OCI-LY7 (cell line): ENCODE measurements around the gene WRAP73. TPM values are rescaled to one million over a fixed set of nuclear protein-coding genes. Genes with fewer than 3 reads are reported as not detected.
A peak's percentile ranks its signal among the peaks of the same experiment; 100 is the strongest.

ENCODE experiments used
- BruUV-seq: library from RNA; stranded (reverse); fragments of 400-500 nt; replicated peaks from 2 replicates; lab custom pipeline; 2021; lab: Mats Ljungman, UMichigan
- CTCF ChIA-PET: fragments of 300-600 bp; sonication (Branson Sonifier 250); formaldehyde crosslinking; loops from one replicate; lab custom pipeline; 2022; ENCODE audit warnings: antibody characterized with exemption; ENCODE audit not compliant: unreplicated experiment; lab: Charles Lee
- POLR2A ChIA-PET: fragments of 300-600 bp; sonication (Branson Sonifier 250); formaldehyde crosslinking; loops from one replicate; lab custom pipeline; 2022; ENCODE audit warnings: antibody characterized with exemption; lab: Charles Lee
- DNase-seq: peaks from one replicate; pipeline ENCODE4 v3.0.0-alpha.2; 2015; ENCODE audit warnings: low spot score
- H2AFZ ChIP-seq: fragments of 200-600 bp; sonication (generic), shearing (Covaris generic); 2 replicates; pipeline ENCODE4 v1.6.1; 2014; ENCODE audit warnings: mild to moderate bottlenecking, antibody characterized with exemption, low read length, moderate library complexity
- H3K27ac ChIP-seq: fragments of 200-600 bp; sonication (generic); 2 replicates; pipeline ENCODE4 v1.5.1; 2014; ENCODE audit warnings: mixed run types, low read depth, mild to moderate bottlenecking, moderate library complexity, low read length, inconsistent platforms; ENCODE audit not compliant: poor library complexity, severe bottlenecking
- H3K36me3 ChIP-seq: fragments of 200-600 bp; sonication (generic); 2 replicates; pipeline ENCODE4 v1.6.1; 2014; ENCODE audit warnings: mild to moderate bottlenecking, antibody characterized with exemption, low read length, moderate library complexity, mixed read lengths; ENCODE audit not compliant: insufficient read depth
- H3K4me1 ChIP-seq: fragments of 200-600 bp; sonication (generic); 2 replicates; pipeline ENCODE4 v1.5.1; 2014; ENCODE audit warnings: mild to moderate bottlenecking, low read length; ENCODE audit not compliant: insufficient read depth, poor library complexity, severe bottlenecking
- H3K4me2 ChIP-seq: fragments of 200-600 bp; sonication (generic); 2 replicates; pipeline ENCODE4 v1.6.1; 2014; ENCODE audit warnings: mild to moderate bottlenecking, low read length
- H3K4me3 ChIP-seq: fragments of 200-600 bp; sonication (generic); 2 replicates; pipeline ENCODE4 v1.5.1; 2014; ENCODE audit warnings: mild to moderate bottlenecking, low read depth, low read length; ENCODE audit not compliant: poor library complexity, severe bottlenecking
- H3K79me2 ChIP-seq: fragments of 200-600 bp; sonication (generic); 2 replicates; pipeline ENCODE4 v1.6.1; 2016; ENCODE audit warnings: low read depth, mild to moderate bottlenecking, low read length, moderate library complexity, mixed read lengths; ENCODE audit not compliant: insufficient read depth
- H3K9me2 ChIP-seq: fragments of 200-600 bp; sonication (generic); 2 replicates; pipeline ENCODE4 v1.6.1; 2016; ENCODE audit warnings: mild to moderate bottlenecking, low read length, mixed read lengths; ENCODE audit not compliant: insufficient read depth
- H3K9me3 ChIP-seq: fragments of 200-600 bp; sonication (generic); 2 replicates; pipeline ENCODE4 v1.6.1; 2014; ENCODE audit warnings: mild to moderate bottlenecking, mixed run types, low read length, mixed read lengths
- H4K20me1 ChIP-seq: fragments of 200-600 bp; sonication (generic); 2 replicates; pipeline ENCODE4 v1.6.1; 2014; ENCODE audit warnings: mild to moderate bottlenecking, antibody characterized with exemption, low read length, moderate library complexity, mixed read lengths; ENCODE audit not compliant: insufficient read depth
- EZH2phosphoT487 ChIP-seq: fragments of 200-600 bp; sonication (generic); IDR thresholded peaks from 2 replicates; pipeline ENCODE4 v1.6.1; 2018; ENCODE audit warnings: low read depth, borderline replicate concordance, mild to moderate bottlenecking, mixed run types, antibody characterized with exemption, low read length, moderate library complexity, mixed read lengths
- intact Hi-C: fragments of 100-400 bp; cut with micrococcal nuclease; formaldehyde crosslinking; loops from one replicate; pipeline ENCODE4 v1.10.0; 2022; ENCODE audit not compliant: unreplicated experiment
- total RNA-seq, 2 experiments: library from RNA; depleted of rRNA in 1 of 2; stranded (reverse); fragments of >200 nt in 1 of 2; shearing (Covaris generic) in 1 of 2; gene quantifications; 2 replicates each; pipeline ENCODE4 v1.2.3, GENCODE V29; 2014 to 2022
- TF ChIP-seq, protein P1 (sequence below): fragments of 200-600 bp; sonication (generic); conservative IDR thresholded peaks from 2 replicates; pipeline ENCODE4 v1.5.1; 2014; ENCODE audit warnings: mild to moderate bottlenecking, antibody characterized with exemption, low read length, moderate library complexity, mixed read lengths

WRAP73 gene
- total RNA-seq, 2 experiments from 2014 or later: 34.7 to 40.0 TPM

DNA sequence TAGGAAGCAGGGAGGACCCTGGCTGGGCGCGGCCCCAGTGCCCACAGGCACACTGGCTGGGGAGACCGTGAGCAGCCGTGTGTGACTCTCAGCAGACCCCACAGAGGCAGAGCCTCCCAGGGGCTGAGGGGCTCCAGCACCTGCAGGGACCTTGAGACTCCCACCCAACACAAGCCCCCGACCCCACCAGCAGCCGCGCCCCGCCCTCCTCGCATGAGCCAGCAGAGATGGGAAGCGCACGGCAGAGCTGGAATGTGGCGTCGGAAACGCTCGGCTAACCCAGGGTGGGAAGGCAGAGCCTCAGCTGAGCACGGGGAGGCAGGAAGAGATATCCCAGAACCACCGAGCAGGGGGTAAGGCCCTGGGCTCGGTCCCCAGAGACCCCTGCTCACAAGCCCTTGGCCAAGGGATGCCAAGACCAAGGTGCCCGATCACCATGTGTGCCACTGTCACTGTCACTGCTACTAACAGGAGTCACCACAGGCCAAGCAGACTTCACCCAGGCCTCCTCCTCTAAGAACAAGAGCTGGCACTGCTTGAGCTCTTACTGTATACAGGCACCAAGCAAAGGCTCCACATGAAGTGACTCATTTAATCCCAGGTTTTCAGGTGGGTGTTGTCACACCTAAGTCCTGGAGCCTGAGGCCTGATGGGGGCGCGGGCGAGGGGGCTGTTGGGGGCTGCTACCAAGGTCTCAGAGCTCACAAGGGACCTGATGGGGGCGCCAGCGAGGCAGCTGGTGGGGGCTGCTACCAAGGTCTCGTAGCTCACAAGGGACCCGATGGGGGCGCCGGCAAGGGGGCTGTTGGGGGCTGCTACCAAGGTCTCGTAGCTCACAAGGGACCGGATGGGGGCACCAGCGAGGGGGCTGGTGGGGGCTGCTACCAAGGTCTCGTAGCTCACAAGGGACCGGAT lies 58.7 kb downstream of the WRAP73 start:
- ChIA-PET POLR2A (no interaction called here), CTCF (no interaction called here)
- no peak overlapping the region for H3K4me2 ChIP-seq
- no peaks in the 10 kb centered on the region for H3K9me3 ChIP-seq
- DNase-seq: peak; percentile 10
- H3K9me2 ChIP-seq: no peaks in the 10 kb centered on the region
- H3K79me2 ChIP-seq: no peaks in the 10 kb centered on the region
- H4K20me1 ChIP-seq: no peaks in the 10 kb centered on the region
- intact Hi-C loops: no loop called here
- no peak overlapping the region for H2AFZ ChIP-seq
- H3K4me3 ChIP-seq: no peak overlapping the region
- no peak overlapping the region for H3K27ac ChIP-seq
- TF ChIP-seq, protein P1, sequence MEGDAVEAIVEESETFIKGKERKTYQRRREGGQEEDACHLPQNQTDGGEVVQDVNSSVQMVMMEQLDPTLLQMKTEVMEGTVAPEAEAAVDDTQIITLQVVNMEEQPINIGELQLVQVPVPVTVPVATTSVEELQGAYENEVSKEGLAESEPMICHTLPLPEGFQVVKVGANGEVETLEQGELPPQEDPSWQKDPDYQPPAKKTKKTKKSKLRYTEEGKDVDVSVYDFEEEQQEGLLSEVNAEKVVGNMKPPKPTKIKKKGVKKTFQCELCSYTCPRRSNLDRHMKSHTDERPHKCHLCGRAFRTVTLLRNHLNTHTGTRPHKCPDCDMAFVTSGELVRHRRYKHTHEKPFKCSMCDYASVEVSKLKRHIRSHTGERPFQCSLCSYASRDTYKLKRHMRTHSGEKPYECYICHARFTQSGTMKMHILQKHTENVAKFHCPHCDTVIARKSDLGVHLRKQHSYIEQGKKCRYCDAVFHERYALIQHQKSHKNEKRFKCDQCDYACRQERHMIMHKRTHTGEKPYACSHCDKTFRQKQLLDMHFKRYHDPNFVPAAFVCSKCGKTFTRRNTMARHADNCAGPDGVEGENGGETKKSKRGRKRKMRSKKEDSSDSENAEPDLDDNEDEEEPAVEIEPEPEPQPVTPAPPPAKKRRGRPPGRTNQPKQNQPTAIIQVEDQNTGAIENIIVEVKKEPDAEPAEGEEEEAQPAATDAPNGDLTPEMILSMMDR: peak; percentile 56
- no peak for TF ChIP-seq EZH2phosphoT487
- BruUV-seq: no TSS peak
- H3K36me3 ChIP-seq: no peaks in the 10 kb centered on the region
- H3K4me1 ChIP-seq: peaks cover 5% of the 10 kb centered on the region

DNA sequence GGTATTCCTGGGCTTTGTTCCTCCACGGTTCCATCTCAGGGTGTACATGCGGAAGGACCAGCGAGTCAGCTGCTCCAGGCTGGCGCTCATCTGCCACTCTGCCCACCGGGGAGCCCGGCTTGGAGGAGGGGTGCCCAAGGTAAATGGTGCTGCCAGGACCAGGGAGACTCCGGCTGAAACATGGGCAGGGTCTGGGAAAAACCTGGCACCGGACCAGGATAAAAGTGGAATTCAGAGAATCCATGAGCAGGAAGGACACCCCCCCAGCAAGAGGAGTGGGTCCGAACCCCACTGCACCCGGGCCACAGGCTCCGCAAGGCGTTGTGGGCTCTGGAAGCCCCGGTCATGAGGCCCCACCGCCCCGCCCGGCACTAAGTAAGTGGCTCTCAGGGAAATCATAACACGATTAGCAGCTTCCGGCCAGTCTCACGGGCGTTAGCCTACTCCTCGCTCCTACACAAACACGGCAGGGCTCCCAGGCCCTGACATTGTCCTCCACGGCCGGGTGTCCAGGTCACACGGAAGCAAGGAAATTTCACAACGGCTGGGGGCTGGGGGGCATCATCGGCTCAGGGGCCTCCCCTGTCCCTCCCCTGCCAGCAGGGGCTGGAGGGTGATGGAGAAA lies 59.7 kb downstream of the WRAP73 start:
- TF ChIP-seq, protein P1: no peak
- TF ChIP-seq EZH2phosphoT487: no peak
- POLR2A ChIA-PET: no interaction called here

More for the DNA sequence above, 59.7 kb downstream of the WRAP73 start:
- Histone ChIP-seq H2AFZ (no peak overlapping the region), H3K4me2 (no peak overlapping the region), H3K27ac (no peak overlapping the region), H3K36me3 (no peaks in the 10 kb centered on the region), H3K79me2 (no peaks in the 10 kb centered on the region), H3K9me3 (no peaks in the 10 kb centered on the region), H3K9me2 (no peaks in the 10 kb centered on the region), H4K20me1 (no peaks in the 10 kb centered on the region), H3K4me3 (no peak overlapping the region), H3K4me1 (peaks cover 5% of the 10 kb centered on the region)
- BruUV-seq: no TSS peak
- no peak for DNase-seq
- CTCF ChIA-PET: no interaction called here
- intact Hi-C loops: no loop called here
